WTC11 (cell line): ENCODE measurements around the gene SLC38A1.

Experiments
- ARID4B ChIP-seq: sonication (generic); formaldehyde crosslinking; IDR thresholded peaks from 2 replicates; pipeline ENCODE4 v1.8.0; 2023; ENCODE audit warnings: missing genetic modification reagents, mild to moderate bottlenecking, borderline replicate concordance
- FOXJ3 ChIP-seq: sonication (generic); formaldehyde crosslinking; IDR thresholded peaks from 2 replicates; pipeline ENCODE4 v1.9.0; 2021; ENCODE audit warnings: missing genetic modification reagents, mild to moderate bottlenecking, borderline replicate concordance
- FOXP4 ChIP-seq: sonication (generic); formaldehyde crosslinking; IDR thresholded peaks from 2 replicates; pipeline ENCODE4 v1.8.0; 2022; ENCODE audit warnings: mild to moderate bottlenecking, missing genetic modification reagents
- MLX ChIP-seq: sonication (generic); formaldehyde crosslinking; IDR thresholded peaks from 2 replicates; pipeline ENCODE4 v1.8.1; 2023; ENCODE audit warnings: mild to moderate bottlenecking, missing genetic modification reagents, moderate library complexity
- OVOL2 ChIP-seq: fragments of 250-450 bp; sonication (Bioruptor Pico); IDR thresholded peaks from 2 replicates; pipeline ENCODE4 v1.9.0; 2021; ENCODE audit warnings: mild to moderate bottlenecking, borderline replicate concordance
- TF ChIP-seq, protein P1 (sequence below): fragments of 200-600 bp; IDR thresholded peaks from 2 replicates; pipeline ENCODE4 v1.8.0; 2022; ENCODE audit warnings: antibody characterized with exemption
- TF ChIP-seq, protein P2 (sequence below): sonication (generic); formaldehyde crosslinking; IDR thresholded peaks from 2 replicates; pipeline ENCODE4 v1.8.0; 2022; ENCODE audit warnings: mild to moderate bottlenecking, missing genetic modification reagents

DNA sequence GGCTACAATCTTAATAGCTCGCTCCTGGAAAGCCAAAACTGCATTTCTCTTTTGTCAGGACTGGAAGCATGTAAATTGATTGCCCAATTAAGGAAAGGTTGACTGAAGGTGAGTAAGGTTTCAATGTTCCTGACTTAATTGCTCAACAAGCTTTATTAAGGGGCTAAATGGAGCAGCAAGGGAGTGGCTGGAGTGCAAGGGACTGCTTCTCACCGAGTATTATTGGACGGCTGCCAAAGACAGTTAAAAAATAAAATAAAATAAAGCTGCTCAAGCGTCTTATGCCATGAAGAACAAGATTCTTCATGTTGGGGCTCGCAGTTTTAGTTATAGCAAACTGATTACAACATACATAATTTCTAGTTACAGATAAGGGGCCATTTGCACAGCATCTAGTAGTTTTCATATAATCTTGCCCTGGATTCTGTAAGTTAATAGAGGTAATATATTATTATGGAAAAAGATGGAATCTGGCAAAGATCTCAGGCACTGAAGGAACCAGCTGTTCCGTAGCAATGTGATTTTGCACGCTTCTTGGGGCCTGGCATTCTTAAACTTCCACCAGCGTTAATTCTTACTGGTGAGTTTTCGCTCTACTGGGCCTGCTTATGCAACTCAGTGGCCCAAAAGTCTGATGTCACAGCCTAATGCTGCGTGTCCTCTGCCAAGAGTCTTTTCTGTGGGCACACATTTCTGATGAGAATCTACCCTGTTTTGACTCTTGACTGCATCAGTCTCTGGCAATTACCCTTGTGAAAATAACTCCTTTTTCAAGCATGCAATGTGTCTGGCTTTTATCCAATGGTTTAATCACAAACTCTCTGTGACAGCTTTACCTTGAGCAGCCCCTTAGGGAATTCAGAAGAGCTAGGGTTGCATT lies 108.5 kb downstream of the SLC38A1 start:
- TF ChIP-seq, protein P1, sequence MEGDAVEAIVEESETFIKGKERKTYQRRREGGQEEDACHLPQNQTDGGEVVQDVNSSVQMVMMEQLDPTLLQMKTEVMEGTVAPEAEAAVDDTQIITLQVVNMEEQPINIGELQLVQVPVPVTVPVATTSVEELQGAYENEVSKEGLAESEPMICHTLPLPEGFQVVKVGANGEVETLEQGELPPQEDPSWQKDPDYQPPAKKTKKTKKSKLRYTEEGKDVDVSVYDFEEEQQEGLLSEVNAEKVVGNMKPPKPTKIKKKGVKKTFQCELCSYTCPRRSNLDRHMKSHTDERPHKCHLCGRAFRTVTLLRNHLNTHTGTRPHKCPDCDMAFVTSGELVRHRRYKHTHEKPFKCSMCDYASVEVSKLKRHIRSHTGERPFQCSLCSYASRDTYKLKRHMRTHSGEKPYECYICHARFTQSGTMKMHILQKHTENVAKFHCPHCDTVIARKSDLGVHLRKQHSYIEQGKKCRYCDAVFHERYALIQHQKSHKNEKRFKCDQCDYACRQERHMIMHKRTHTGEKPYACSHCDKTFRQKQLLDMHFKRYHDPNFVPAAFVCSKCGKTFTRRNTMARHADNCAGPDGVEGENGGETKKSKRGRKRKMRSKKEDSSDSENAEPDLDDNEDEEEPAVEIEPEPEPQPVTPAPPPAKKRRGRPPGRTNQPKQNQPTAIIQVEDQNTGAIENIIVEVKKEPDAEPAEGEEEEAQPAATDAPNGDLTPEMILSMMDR, result no peak
- no peak for TF ChIP-seq OVOL2 (CRISPR knock-in tag)
- TF ChIP-seq, protein P2, sequence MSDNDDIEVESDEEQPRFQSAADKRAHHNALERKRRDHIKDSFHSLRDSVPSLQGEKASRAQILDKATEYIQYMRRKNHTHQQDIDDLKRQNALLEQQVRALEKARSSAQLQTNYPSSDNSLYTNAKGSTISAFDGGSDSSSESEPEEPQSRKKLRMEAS (CRISPR knock-in tag), result no peak
- TF ChIP-seq MLX, result no peak
- TF ChIP-seq FOXP4, result no peak
- no peak for TF ChIP-seq FOXJ3 (CRISPR knock-in tag)
- TF ChIP-seq ARID4B (CRISPR knock-in tag), result no peak
